Liver (tissue), 9 donors: ENCODE results near the gene TMTC2. TPM values are rescaled to one million over a fixed set of nuclear protein-coding genes. Genes with fewer than 3 reads are reported as not detected.

Source experiments
- DNase-seq: peaks from one replicate; pipeline ENCODE4 v3.0.0-alpha.2; 2017; ENCODE audit warnings: low spot score
- H3K27ac ChIP-seq, 2 donors: one replicate each; pipeline ENCODE4 v1.7.0; 2013; ENCODE audit warnings: inconsistent platforms in 2 of 2, low read length in 2 of 2, control low read depth in 1 of 2, low read depth in 1 of 2, mild to moderate bottlenecking in 1 of 2
- H3K27me3 ChIP-seq, 4 donors: one replicate each; pipeline versions ENCODE4 v1.6.1 to v1.7.0; 2013; ENCODE audit warnings: low read length in 3 of 4, inconsistent platforms in 1 of 4, mild to moderate bottlenecking in 1 of 4, moderate library complexity in 1 of 4; ENCODE audit not compliant: control insufficient read depth in 4 of 4, insufficient read depth in 4 of 4
- H3K36me3 ChIP-seq, 4 donors: one replicate each; pipeline versions ENCODE4 v1.6.1 to v1.7.0; 2013; ENCODE audit warnings: low read length in 3 of 4, mild to moderate bottlenecking in 3 of 4, low read depth in 1 of 4, moderate library complexity in 1 of 4; ENCODE audit not compliant: control insufficient read depth in 4 of 4, insufficient read depth in 3 of 4
- H3K4me1 ChIP-seq, 4 donors: one replicate each; pipeline versions ENCODE4 v1.6.1 to v1.7.0; 2013; ENCODE audit warnings: low read length in 3 of 4, mild to moderate bottlenecking in 3 of 4, moderate library complexity in 1 of 4; ENCODE audit not compliant: control insufficient read depth in 4 of 4, insufficient read depth in 4 of 4
- H3K4me3 ChIP-seq, 3 donors: one replicate each; pipeline versions ENCODE4 v1.6.1 to v1.7.0; 2013; ENCODE audit warnings: low read length in 3 of 3, control low read depth in 1 of 3, low read depth in 1 of 3, mild to moderate bottlenecking in 1 of 3
- H3K9ac ChIP-seq, 2 donors: one replicate each; pipeline ENCODE4 v1.7.0; 2013; ENCODE audit warnings: low read length in 2 of 2, mild to moderate bottlenecking in 2 of 2, moderate library complexity in 2 of 2, control low read depth in 1 of 2, low read depth in 1 of 2
- H3K9me3 ChIP-seq, 4 donors: one replicate each; pipeline versions ENCODE4 v1.6.1 to v1.7.0; 2013; ENCODE audit warnings: low read length in 3 of 4; ENCODE audit not compliant: control insufficient read depth in 4 of 4
- ATF3 ChIP-seq: IDR thresholded peaks from 2 replicates; pipeline ENCODE4 v1.6.1; 2016; ENCODE audit warnings: antibody characterized with exemption
- EGR1 ChIP-seq, 2 donors: IDR thresholded peaks; 2 replicates each; pipeline ENCODE4 v1.6.1; 2016 to 2018; ENCODE audit warnings: antibody characterized with exemption in 2 of 2, low read depth in 2 of 2
- FOXA1 ChIP-seq: IDR thresholded peaks from 2 replicates; pipeline ENCODE4 v1.6.1; 2016; ENCODE audit warnings: antibody characterized with exemption
- FOXA2 ChIP-seq: IDR thresholded peaks from 2 replicates; pipeline ENCODE4 v1.6.1; 2016; ENCODE audit warnings: antibody characterized with exemption
- GABPA ChIP-seq, 2 donors: IDR thresholded peaks in 1 of 2; conservative IDR thresholded peaks in 1 of 2; 2 replicates each; pipeline ENCODE4 v1.6.1; 2016; ENCODE audit warnings: antibody characterized with exemption in 2 of 2, mild to moderate bottlenecking in 1 of 2, moderate library complexity in 1 of 2
- HNF4A ChIP-seq, 2 donors: conservative IDR thresholded peaks; 2 replicates each; pipeline ENCODE4 v1.6.1; 2016; ENCODE audit warnings: antibody characterized with exemption in 2 of 2, mild to moderate bottlenecking in 2 of 2
- HNF4G ChIP-seq: IDR thresholded peaks from 2 replicates; pipeline ENCODE4 v1.6.1; 2016; ENCODE audit warnings: antibody characterized with exemption
- RAD21 ChIP-seq, 2 donors: IDR thresholded peaks; 2 replicates each; pipeline ENCODE4 v1.6.1; 2016; ENCODE audit warnings: antibody characterized with exemption in 2 of 2, mild to moderate bottlenecking in 2 of 2
- RXRA ChIP-seq, 2 donors: IDR thresholded peaks; 2 replicates each; pipeline ENCODE4 v1.6.1; 2017 to 2018; ENCODE audit warnings: antibody characterized with exemption in 2 of 2, mild to moderate bottlenecking in 1 of 2
- SP1 ChIP-seq: IDR thresholded peaks from 2 replicates; pipeline ENCODE4 v1.6.1; 2018; ENCODE audit warnings: antibody characterized with exemption, mild to moderate bottlenecking
- YY1 ChIP-seq: IDR thresholded peaks from 2 replicates; pipeline ENCODE4 v1.6.1; 2016; ENCODE audit warnings: antibody characterized with exemption, mild to moderate bottlenecking
- ZBTB33 ChIP-seq: IDR thresholded peaks from 2 replicates; pipeline ENCODE4 v1.6.1; 2016; ENCODE audit warnings: antibody characterized with exemption
- WGBS: extraction: QIAGEN DNeasy Blood & Tissue Kit; methylation state at CpG from one replicate; pipeline ENCODE4 v1.1.7; 2013; 5-methylcytosine and 5-hydroxymethylcytosine counted together
- polyA plus RNA-seq, 2 donors: library from polyadenylated mRNA; stranded (reverse) in 1 of 2; unstranded in 1 of 2; fragments of 200-250 nt in 1 of 2; fragments of >200 nt in 1 of 2; fragmentation: Nextera tagmentation in 1 of 2; extraction: Ambion mirVana in 1 of 2; gene quantifications; one replicate each; pipeline versions ENCODE4 v1.2.1 to v1.2.3, GENCODE V29; 2013 to 2015
- total RNA-seq, 2 donors: library from RNA; depleted of rRNA; stranded (reverse); fragments of >200 nt; gene quantifications; one replicate each; pipeline ENCODE4 v1.2.3, GENCODE V29; 2014
- TF ChIP-seq, protein P1 (sequence below): IDR thresholded peaks from 2 replicates; pipeline ENCODE4 v1.6.1; 2016; ENCODE audit warnings: antibody characterized with exemption, mild to moderate bottlenecking
- TF ChIP-seq, protein P2 (sequence below): fragments of 150-350 bp; IDR thresholded peaks from 2 replicates; pipeline ENCODE4 v1.5.1; 2017; ENCODE audit warnings: improper control_type of control experiment, low read depth, low read length; ENCODE audit not compliant: missing input control
- TF ChIP-seq, protein P3 (sequence below): IDR thresholded peaks from 2 replicates; pipeline ENCODE4 v1.6.1; 2016; ENCODE audit warnings: antibody characterized with exemption
- donor health status: healthy.
- donor health status: healthy.
- donor health status: healthy.
- donor health status: healthy.
- donor health status: healthy.

TMTC2 gene
- total and polyA plus RNA-seq, 4 donors = 0.36 to 3.0 (median 0.61) TPM

DNA sequence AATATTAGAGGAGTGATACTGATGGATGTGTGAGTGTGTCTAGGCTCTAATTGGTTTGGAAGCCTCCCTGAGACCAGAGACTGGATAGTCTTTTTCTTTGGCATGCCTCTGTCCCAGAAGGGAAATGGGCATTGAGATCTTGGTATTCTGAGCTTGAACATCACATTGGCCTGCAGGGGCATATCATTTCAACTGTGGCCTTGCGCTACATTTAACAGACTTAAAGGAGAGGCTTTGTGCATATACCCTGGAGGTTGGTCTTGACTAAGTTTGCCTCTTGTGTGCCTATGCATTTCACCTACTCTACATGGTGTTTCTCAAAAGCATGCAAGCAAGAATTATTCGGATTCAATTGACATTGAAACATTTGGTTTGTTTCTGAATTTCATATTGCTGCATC is 185.4 kb downstream of the TMTC2 start (continued):
- TF ChIP-seq RAD21 (IDR thresholded peaks at IDR 0.05) (no peak), HNF4G (no peak), FOXA1 (no peak), HNF4A (conservative IDR thresholded peaks at IDR 0.05) (no peak), SP1 (no peak)
- TF ChIP-seq, protein P1, sequence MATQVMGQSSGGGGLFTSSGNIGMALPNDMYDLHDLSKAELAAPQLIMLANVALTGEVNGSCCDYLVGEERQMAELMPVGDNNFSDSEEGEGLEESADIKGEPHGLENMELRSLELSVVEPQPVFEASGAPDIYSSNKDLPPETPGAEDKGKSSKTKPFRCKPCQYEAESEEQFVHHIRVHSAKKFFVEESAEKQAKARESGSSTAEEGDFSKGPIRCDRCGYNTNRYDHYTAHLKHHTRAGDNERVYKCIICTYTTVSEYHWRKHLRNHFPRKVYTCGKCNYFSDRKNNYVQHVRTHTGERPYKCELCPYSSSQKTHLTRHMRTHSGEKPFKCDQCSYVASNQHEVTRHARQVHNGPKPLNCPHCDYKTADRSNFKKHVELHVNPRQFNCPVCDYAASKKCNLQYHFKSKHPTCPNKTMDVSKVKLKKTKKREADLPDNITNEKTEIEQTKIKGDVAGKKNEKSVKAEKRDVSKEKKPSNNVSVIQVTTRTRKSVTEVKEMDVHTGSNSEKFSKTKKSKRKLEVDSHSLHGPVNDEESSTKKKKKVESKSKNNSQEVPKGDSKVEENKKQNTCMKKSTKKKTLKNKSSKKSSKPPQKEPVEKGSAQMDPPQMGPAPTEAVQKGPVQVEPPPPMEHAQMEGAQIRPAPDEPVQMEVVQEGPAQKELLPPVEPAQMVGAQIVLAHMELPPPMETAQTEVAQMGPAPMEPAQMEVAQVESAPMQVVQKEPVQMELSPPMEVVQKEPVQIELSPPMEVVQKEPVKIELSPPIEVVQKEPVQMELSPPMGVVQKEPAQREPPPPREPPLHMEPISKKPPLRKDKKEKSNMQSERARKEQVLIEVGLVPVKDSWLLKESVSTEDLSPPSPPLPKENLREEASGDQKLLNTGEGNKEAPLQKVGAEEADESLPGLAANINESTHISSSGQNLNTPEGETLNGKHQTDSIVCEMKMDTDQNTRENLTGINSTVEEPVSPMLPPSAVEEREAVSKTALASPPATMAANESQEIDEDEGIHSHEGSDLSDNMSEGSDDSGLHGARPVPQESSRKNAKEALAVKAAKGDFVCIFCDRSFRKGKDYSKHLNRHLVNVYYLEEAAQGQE = no peak

DNA sequence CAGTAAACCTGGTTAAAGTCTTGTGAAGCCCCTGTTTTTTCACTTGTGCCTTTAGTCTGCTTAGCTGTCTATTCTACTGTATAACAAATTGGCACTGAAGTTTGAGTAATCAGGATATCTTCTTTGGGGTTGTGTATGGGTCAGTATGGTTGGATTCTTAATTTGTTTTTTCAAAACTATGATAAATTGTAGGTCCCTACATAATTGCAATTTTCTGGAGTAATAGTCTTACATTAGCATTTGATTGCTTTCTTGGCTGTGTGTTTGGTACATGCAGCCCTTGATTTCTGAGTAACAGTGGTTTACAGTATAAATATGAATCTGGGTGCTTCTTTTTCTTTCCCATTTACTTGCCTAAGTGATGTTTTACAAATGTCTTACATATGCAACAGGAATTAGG is 186.6 kb downstream of the TMTC2 start:
- Histone ChIP-seq H3K36me3 (no peaks in the 10 kb centered on the region), H3K9me3 (no peaks in the 10 kb centered on the region), H3K4me1 (no peaks in the 10 kb centered on the region), H3K4me3 (no peak overlapping the region), H3K9ac (no peak overlapping the region), H3K27ac (no peak overlapping the region), H3K27me3 (no peaks in the 10 kb centered on the region)
- TF ChIP-seq RAD21 (IDR thresholded peaks at IDR 0.05) (no peak), FOXA2 (no peak), HNF4G (no peak), YY1 (no peak), HNF4A (conservative IDR thresholded peaks at IDR 0.05) (no peak), GABPA (IDR thresholded peaks at IDR 0.05 in 1 of 2, conservative IDR thresholded peaks at IDR 0.05 in 1 of 2) (no peak)
- TF ChIP-seq, protein P1 = no peak
- TF ChIP-seq, protein P2, sequence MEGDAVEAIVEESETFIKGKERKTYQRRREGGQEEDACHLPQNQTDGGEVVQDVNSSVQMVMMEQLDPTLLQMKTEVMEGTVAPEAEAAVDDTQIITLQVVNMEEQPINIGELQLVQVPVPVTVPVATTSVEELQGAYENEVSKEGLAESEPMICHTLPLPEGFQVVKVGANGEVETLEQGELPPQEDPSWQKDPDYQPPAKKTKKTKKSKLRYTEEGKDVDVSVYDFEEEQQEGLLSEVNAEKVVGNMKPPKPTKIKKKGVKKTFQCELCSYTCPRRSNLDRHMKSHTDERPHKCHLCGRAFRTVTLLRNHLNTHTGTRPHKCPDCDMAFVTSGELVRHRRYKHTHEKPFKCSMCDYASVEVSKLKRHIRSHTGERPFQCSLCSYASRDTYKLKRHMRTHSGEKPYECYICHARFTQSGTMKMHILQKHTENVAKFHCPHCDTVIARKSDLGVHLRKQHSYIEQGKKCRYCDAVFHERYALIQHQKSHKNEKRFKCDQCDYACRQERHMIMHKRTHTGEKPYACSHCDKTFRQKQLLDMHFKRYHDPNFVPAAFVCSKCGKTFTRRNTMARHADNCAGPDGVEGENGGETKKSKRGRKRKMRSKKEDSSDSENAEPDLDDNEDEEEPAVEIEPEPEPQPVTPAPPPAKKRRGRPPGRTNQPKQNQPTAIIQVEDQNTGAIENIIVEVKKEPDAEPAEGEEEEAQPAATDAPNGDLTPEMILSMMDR = no peak
- DNase-seq = no peak

- 86% methylated on average over 3 of the region's 3 CpGs for WGBS
- TF ChIP-seq, protein P3, sequence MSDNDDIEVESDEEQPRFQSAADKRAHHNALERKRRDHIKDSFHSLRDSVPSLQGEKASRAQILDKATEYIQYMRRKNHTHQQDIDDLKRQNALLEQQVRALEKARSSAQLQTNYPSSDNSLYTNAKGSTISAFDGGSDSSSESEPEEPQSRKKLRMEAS = no peak
- TF ChIP-seq, protein P1 = no peak
- no peak for TF ChIP-seq ZBTB33
- TF ChIP-seq RXRA (IDR thresholded peaks at IDR 0.05) = no peak
- no peak for TF ChIP-seq EGR1 (IDR thresholded peaks at IDR 0.05; ENCODE audit: low read depth in 2 of 2)
- TF ChIP-seq ATF3 = no peak
- TF ChIP-seq GABPA (IDR thresholded peaks at IDR 0.05 in 1 of 2, conservative IDR thresholded peaks at IDR 0.05 in 1 of 2) = no peak
These were observed 187.2 kb downstream of the TMTC2 start for GRCh38 chr12:82873951-82874350.

More at GRCh38 chr12:82873951-82874350, 187.2 kb downstream of the TMTC2 start:
- no peaks in the 10 kb centered on the region for H3K4me1 ChIP-seq
- no peak for DNase-seq
- H3K36me3 ChIP-seq = no peaks in the 10 kb centered on the region
- H3K9ac ChIP-seq = no peak overlapping the region
- no peaks in the 10 kb centered on the region for H3K9me3 ChIP-seq
- H3K4me3 ChIP-seq = no peak overlapping the region
- H3K27me3 ChIP-seq = no peaks in the 10 kb centered on the region
- no peak overlapping the region for H3K27ac ChIP-seq
